Measurements from ENCODE around the gene ASB11. TPM values are rescaled to one million over a fixed set of nuclear protein-coding genes. Genes with fewer than 3 reads are reported as not detected.
A peak's percentile ranks its signal among the peaks of the same experiment; 100 is the strongest.
"Not testable (repeated sequence)": the region's sequence is repeated elsewhere in the genome, so short reads cannot be mapped to it uniquely, and the experiment has no call there.

The ASB11 gene
- total RNA-seq, 1 donor from 2014 or later, result 0.17 TPM

- no peak overlapping the region for H3K4me3 ChIP-seq
- ATAC-seq (peak; percentile 65), DNase-seq (no peak)
- intact Hi-C loops (cut with DNase I), result no loop called here
- H3K4me1 ChIP-seq, result no peaks in the 10 kb centered on the region
- peak overlapping the region; percentile 55 for H3K27ac ChIP-seq
- H3K27me3 ChIP-seq, result no peaks in the 10 kb centered on the region
- H3K36me3 ChIP-seq, result no peaks in the 10 kb centered on the region
- TF ChIP-seq CTCF (IDR thresholded peaks at IDR 0.05), result no peak
- H3K9me3 ChIP-seq, result no peaks in the 10 kb centered on the region
Measured at GRCh38 chrX:15310117-15310516, 5.3 kb downstream of the ASB11 start.

GRCh38 chrX:15305899-15306298, 9.5 kb downstream of the ASB11 start:
- H3K4me1 ChIP-seq; H3K36me3 ChIP-seq; DNase-seq; H3K27me3 ChIP-seq; intact Hi-C loops (cut with DNase I); ATAC-seq; H3K27ac ChIP-seq; H3K4me3 ChIP-seq; H3K9me3 ChIP-seq: not testable (repeated sequence)

GRCh38 chrX:15301924-15302323, 13.5 kb downstream of the ASB11 start:
- intact Hi-C loops (cut with DNase I), result no loop called here
- peak overlapping the region; percentile 24 for H3K27ac ChIP-seq
- no peak overlapping the region for H3K4me3 ChIP-seq
- peak; percentile 78 for DNase-seq
- H3K36me3 ChIP-seq, result no peaks in the 10 kb centered on the region
- no peaks in the 10 kb centered on the region for H3K9me3 ChIP-seq
- H3K4me1 ChIP-seq, result no peaks in the 10 kb centered on the region
- no peaks in the 10 kb centered on the region for H3K27me3 ChIP-seq
- ATAC-seq, result peak; percentile 97
- no peak for TF ChIP-seq CTCF (IDR thresholded peaks at IDR 0.05)

- Histone ChIP-seq H3K27me3 (no peaks in the 10 kb centered on the region), H3K27ac (peak overlapping the region; percentile 36), H3K4me1 (no peaks in the 10 kb centered on the region), H3K36me3 (no peaks in the 10 kb centered on the region), H3K4me3 (no peak overlapping the region), H3K9me3 (no peaks in the 10 kb centered on the region)
- TF ChIP-seq CTCF (IDR thresholded peaks at IDR 0.05), result peak; percentile 50
- intact Hi-C loops (cut with DNase I), result no loop called here
- DNase-seq, result no peak
- peak; percentile 18 for ATAC-seq
Measured at GRCh38 chrX:15299941-15300851, 15.2 kb downstream of the ASB11 start.

- no peak for TF ChIP-seq CTCF (IDR thresholded peaks at IDR 0.05)
- DNase-seq, result no peak
- H3K9me3 ChIP-seq, result no peaks in the 10 kb centered on the region
- H3K27ac ChIP-seq, result peak overlapping the region; percentile 61
- intact Hi-C loops (cut with DNase I), result no loop called here
- no peak overlapping the region for H3K4me3 ChIP-seq
- no peaks in the 10 kb centered on the region for H3K27me3 ChIP-seq
- H3K4me1 ChIP-seq, result no peaks in the 10 kb centered on the region
- ATAC-seq, result no peak
- no peaks in the 10 kb centered on the region for H3K36me3 ChIP-seq
Measured at GRCh38 chrX:15298780-15299179, 16.7 kb downstream of the ASB11 start.

- peak; percentile 50 for ATAC-seq
- Histone ChIP-seq H3K27ac (peak overlapping the region; percentile 61), H3K27me3 (no peaks in the 10 kb centered on the region), H3K4me3 (no peak overlapping the region), H3K4me1 (no peaks in the 10 kb centered on the region), H3K36me3 (no peaks in the 10 kb centered on the region), H3K9me3 (no peaks in the 10 kb centered on the region)
- no peak for DNase-seq
- TF ChIP-seq CTCF (IDR thresholded peaks at IDR 0.05), result no peak
- intact Hi-C loops (cut with DNase I), result no loop called here
Measured at GRCh38 chrX:15298201-15298600, 17.2 kb downstream of the ASB11 start.

Data from upper lobe of right lung (tissue), 1 donor.